GM20431 (cell line): ENCODE results near the gene CPNE9.

Source experiments
- in situ Hi-C: fragments of 300-500 bp; cut with MseI, MboI; formaldehyde crosslinking; loops from one replicate; pipeline ENCODE4 v1.15.0; 2020; ENCODE audit warnings: low sequenced_read_pairs; ENCODE audit not compliant: unreplicated experiment

Gene CPNE9

GRCh38 chr3:9703736-9704346 is at the start of gene CPNE9:
Gene CPNE9, plus strand, starts transcription at chr3:9703833. Its CDS starts 164 bp downstream, at chr3:9703997.
- in situ Hi-C loops: no loop called here

GRCh38 chr3:9659849-9660248 is 43.8 kb upstream of the CPNE9 start:
- in situ Hi-C loops: no loop called here

- in situ Hi-C loops: no loop called here
These were observed 42.7 kb upstream of the CPNE9 start for GRCh38 chr3:9660972-9661371.

GRCh38 chr3:9664119-9664751 is 39.4 kb upstream of the CPNE9 start:
- in situ Hi-C loops: no loop called here

GRCh38 chr3:9666704-9667445 is 36.8 kb upstream of the CPNE9 start:
- in situ Hi-C loops: no loop called here

GRCh38 chr3:9669277-9669676 is 34.4 kb upstream of the CPNE9 start:
- in situ Hi-C loops: no loop called here

- in situ Hi-C loops: no loop called here
These were observed 33.8 kb upstream of the CPNE9 start for GRCh38 chr3:9669720-9670432.

- in situ Hi-C loops: no loop called here
These were observed 30.6 kb upstream of the CPNE9 start for GRCh38 chr3:9673082-9673481.

GRCh38 chr3:9673752-9674151 is 29.9 kb upstream of the CPNE9 start:
- in situ Hi-C loops: no loop called here

- in situ Hi-C loops: no loop called here
These were observed 27.8 kb upstream of the CPNE9 start for GRCh38 chr3:9675736-9676290.

GRCh38 chr3:9676785-9677184 is 26.8 kb upstream of the CPNE9 start:
- in situ Hi-C loops: no loop called here

- in situ Hi-C loops: no loop called here
These were observed 25.1 kb upstream of the CPNE9 start for GRCh38 chr3:9678493-9678892.

- in situ Hi-C loops: no loop called here
These were observed 24.1 kb upstream of the CPNE9 start for GRCh38 chr3:9679476-9680080.

GRCh38 chr3:9681011-9681722 is 22.5 kb upstream of the CPNE9 start:
- in situ Hi-C loops: no loop called here

- in situ Hi-C loops: no loop called here
These were observed 21.9 kb upstream of the CPNE9 start for GRCh38 chr3:9681723-9682081.

- in situ Hi-C loops: no loop called here
These were observed 21.5 kb upstream of the CPNE9 start for GRCh38 chr3:9682096-9682495.

GRCh38 chr3:9683426-9683825 is 20.2 kb upstream of the CPNE9 start:
- in situ Hi-C loops: no loop called here

GRCh38 chr3:9685216-9686049 is 18.2 kb upstream of the CPNE9 start:
- in situ Hi-C loops: no loop called here
